ENCODE data around the gene PAX7. TPM values are rescaled to one million over a fixed set of nuclear protein-coding genes. Genes with fewer than 3 reads are reported as not detected.

PAX7 gene
- total and polyA plus RNA-seq, 2 of the 4 experiments (the other 2 are of a cell fraction): not detected

DNA sequence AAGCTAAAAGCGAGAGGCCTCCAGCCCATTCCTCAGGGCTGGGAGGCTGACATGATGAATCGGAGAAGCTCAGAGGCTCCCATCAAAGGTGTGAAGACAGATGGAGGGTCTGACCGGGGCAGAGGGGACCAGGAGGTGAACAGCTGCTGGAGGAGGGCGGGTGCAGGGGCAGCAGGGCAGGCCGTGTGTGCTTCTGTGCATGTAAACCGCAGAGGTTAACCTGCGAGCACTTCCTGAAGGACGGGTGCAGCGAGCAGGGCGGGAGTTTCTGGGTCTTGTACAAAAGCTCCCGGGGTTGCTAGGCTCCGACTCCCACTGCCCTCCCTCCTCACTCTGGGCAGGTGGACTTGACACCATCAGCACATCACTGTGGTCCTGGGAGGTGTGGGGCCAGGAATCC, 75.2 kb downstream of the PAX7 start:
- BruUV-seq (replicated peaks): no TSS peak
- H3K56ac ChIP-seq (ENCODE audit: extremely low read depth, insufficient read depth, low read length): no peak overlapping the region
- no peak overlapping the region for H2BK15ac ChIP-seq (ENCODE audit: low read depth, low read length)
- no peak overlapping the region for H3K4me3 ChIP-seq (ENCODE audit: insufficient read depth, low read depth, low read length)
- peaks cover 2% of the 10 kb centered on the region for H3K27me3 ChIP-seq (ENCODE audit: control insufficient read depth, insufficient read depth, low read length)
- no peak overlapping the region for H3K4ac ChIP-seq (ENCODE audit: low read depth, low read length)
- no peak overlapping the region for H3K23ac ChIP-seq (ENCODE audit: low read depth, low read length)
- no peak overlapping the region for H2BK5ac ChIP-seq (ENCODE audit: low read depth, low read length, poor library complexity, severe bottlenecking)
- no peak overlapping the region for H3K14ac ChIP-seq (replicated peaks; ENCODE audit: low read depth, low read length)
- no peak overlapping the region for H3K9ac ChIP-seq (ENCODE audit: low read depth, low read length)
- no peaks in the 10 kb centered on the region for H3K9me1 ChIP-seq (ENCODE audit: insufficient read depth, low read length)
- no peak overlapping the region for H2BK120ac ChIP-seq (ENCODE audit: low read depth, low read length)
- no peak overlapping the region for H2AK5ac ChIP-seq (ENCODE audit: low read depth, low read length)
- H3K27ac ChIP-seq (ENCODE audit: insufficient read depth, low read length): no peak overlapping the region
- no peak for DNase-seq
- H2AFZ ChIP-seq (replicated peaks; ENCODE audit: low read length, poor library complexity): no peak overlapping the region
- no peak overlapping the region for H2AK9ac ChIP-seq (replicated peaks; ENCODE audit: low read depth, low read length, poor library complexity)
- dilution Hi-C loops (cut with HindIII; ENCODE audit: low sequenced_read_pairs, unreplicated experiment) (no loop called here), intact Hi-C loops (cut with micrococcal nuclease) (no loop called here), in situ Hi-C loops (cut with MboI; ENCODE audit: low sequenced_read_pairs) (no loop called here)
- H3K18ac ChIP-seq (ENCODE audit: low read depth, low read length): no peak overlapping the region
- ATAC-seq (ENCODE audit: low read depth): no peak
- WGBS, 2 experiments (ENCODE audit: extremely low coverage in 2 of 2, insufficient read length in 1 of 2): no CpG with 5 or more reads among the region's 12 CpGs
- H3K79me1 ChIP-seq (ENCODE audit: low read depth in 1 of 2, low read length in 2 of 2): no peaks in the 10 kb centered on the region
- H3K9me3 ChIP-seq (ENCODE audit: control insufficient read depth, insufficient read depth, low read length): no peaks in the 10 kb centered on the region
- H3K4me2 ChIP-seq (ENCODE audit: low read depth, low read length): no peak overlapping the region
- ChIA-PET CTCF (no interaction called here), POLR2A (ENCODE audit: unreplicated experiment) (no interaction called here)
- H2BK20ac ChIP-seq (ENCODE audit: low read depth, low read length): no peak overlapping the region
- no peak overlapping the region for H4K8ac ChIP-seq (ENCODE audit: low read depth in 2 of 2, low read length in 2 of 2)
- TF ChIP-seq FOS (IDR thresholded peaks at IDR 0.05; ENCODE audit: low read depth, low read length) (no peak), NFE2L2 (IDR thresholded peaks at IDR 0.05; ENCODE audit: low read depth, low read length) (no peak), RCOR1 (IDR thresholded peaks at IDR 0.05; ENCODE audit: insufficient replicate concordance, low read length) (no peak), MAFK (IDR thresholded peaks at IDR 0.05; ENCODE audit: low read depth, low read length) (no peak), USF2 (IDR thresholded peaks at IDR 0.05; ENCODE audit: low read depth, low read length) (no peak)
- no peak overlapping the region for H4K91ac ChIP-seq (ENCODE audit: insufficient read depth, low read depth, low read length)
- H3K4me1 ChIP-seq (ENCODE audit: control insufficient read depth, insufficient read depth, low read length): no peaks in the 10 kb centered on the region
- H4K5ac ChIP-seq (ENCODE audit: low read depth, low read length): no peak overlapping the region
- no peaks in the 10 kb centered on the region for H3K36me3 ChIP-seq (ENCODE audit: control insufficient read depth, insufficient read depth, low read length)
- H4K20me1 ChIP-seq (ENCODE audit: insufficient read depth, low read length): no peaks in the 10 kb centered on the region

Measured in IMR-90 (cell line).